Measurements from ENCODE around the gene ANP32E. TPM values are rescaled to one million over a fixed set of nuclear protein-coding genes. Genes with fewer than 3 reads are reported as not detected.

The ANP32E gene
- total and polyA plus RNA-seq, 2 of the 13 experiments (the other 11 are each of a cell fraction or from before 2014, with no cell fraction given) = 10.3 to 53.0 TPM

DNA sequence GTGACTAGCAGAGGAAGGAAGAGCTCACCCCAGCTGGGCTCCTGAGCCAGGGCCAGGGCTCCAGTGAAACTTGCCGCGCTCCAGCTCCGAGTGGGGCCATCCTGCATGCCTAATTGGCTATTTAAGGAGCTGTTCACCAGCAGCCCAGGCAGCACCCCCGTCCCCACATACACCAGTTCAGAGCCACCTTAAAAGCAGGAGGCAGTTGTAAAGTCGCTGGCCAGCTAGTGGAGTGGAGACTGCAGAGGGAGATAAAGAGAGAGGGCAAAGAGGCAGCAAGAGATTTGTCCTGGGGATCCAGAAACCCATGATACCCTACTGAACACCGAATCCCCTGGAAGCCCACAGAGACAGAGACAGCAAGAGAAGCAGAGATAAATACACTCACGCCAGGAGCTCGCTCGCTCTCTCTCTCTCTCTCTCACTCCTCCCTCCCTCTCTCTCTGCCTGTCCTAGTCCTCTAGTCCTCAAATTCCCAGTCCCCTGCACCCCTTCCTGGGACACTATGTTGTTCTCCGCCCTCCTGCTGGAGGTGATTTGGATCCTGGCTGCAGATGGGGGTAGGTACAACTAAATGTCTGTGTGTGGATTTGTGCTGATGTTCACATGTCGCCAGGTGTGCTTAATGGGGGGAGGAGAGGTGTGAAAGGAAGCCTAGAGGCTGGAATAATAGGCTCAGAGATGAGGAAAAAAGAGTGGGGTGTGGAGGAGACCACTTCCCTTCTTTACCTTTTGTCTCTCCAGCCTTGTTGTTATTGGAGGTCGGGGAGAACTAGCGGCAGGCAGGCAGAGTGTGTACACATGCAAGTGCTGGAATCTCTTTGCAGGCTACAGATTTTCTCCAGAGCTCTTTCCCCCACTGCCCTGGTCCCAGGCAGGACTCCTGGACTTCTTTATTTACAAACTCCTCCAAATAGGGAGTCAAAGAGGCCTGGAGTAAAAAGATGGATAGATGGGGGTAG is 22.0 kb upstream of the ANP32E start, which contains the start of gene CA14 (continued):
- TF ChIP-seq ZSCAN22 (CRISPR knock-in tag; IDR thresholded peaks at IDR 0.05) (0 out of 2 replicates have a peak, but pooled peaks have one; percentile 29), XBP1 (CRISPR knock-in tag; IDR thresholded peaks at IDR 0.05) (no peak), JDP2 (CRISPR knock-in tag; IDR thresholded peaks at IDR 0.05; ENCODE audit: borderline replicate concordance) (no peak), SIN3B (IDR thresholded peaks at IDR 0.05; ENCODE audit: low read length) (0 out of 2 replicates have a peak, but pooled peaks have one; percentile 40), HMGXB4 (CRISPR knock-in tag; IDR thresholded peaks at IDR 0.05; ENCODE audit: borderline replicate concordance in 1 of 2, low read depth in 1 of 2) (0 out of 4 replicates have a peak, but pooled peaks of 1 of the 2 experiments have one; percentile 33), ZNF260 (CRISPR knock-in tag; IDR thresholded peaks at IDR 0.05; ENCODE audit: borderline replicate concordance, low read depth) (no peak), GFI1 (CRISPR knock-in tag; IDR thresholded peaks at IDR 0.05; ENCODE audit: borderline replicate concordance) (peak; percentile 53; the same call in 1 of the 2 replicates), ZFP90 (CRISPR knock-in tag; IDR thresholded peaks at IDR 0.05; ENCODE audit: borderline replicate concordance) (0 out of 2 replicates have a peak, but pooled peaks have one; percentile 58), ZNF441 (CRISPR knock-in tag; IDR thresholded peaks at IDR 0.05; ENCODE audit: borderline replicate concordance) (0 out of 2 replicates have a peak, but pooled peaks have one; percentile 11), HOXA5 (CRISPR knock-in tag; IDR thresholded peaks at IDR 0.05) (0 out of 2 replicates have a peak, but pooled peaks have one; percentile 49), TBX2 (CRISPR knock-in tag; IDR thresholded peaks at IDR 0.05; ENCODE audit: borderline replicate concordance) (peak; percentile 36; the same call in 1 of the 2 replicates), ZNF225 (CRISPR knock-in tag; IDR thresholded peaks at IDR 0.05) (no peak), ZNF782 (CRISPR knock-in tag; IDR thresholded peaks at IDR 0.05; ENCODE audit: borderline replicate concordance) (peak; percentile 29; the same call in 1 of the 2 replicates), PPARG (CRISPR knock-in tag; conservative IDR thresholded peaks at IDR 0.05) (peak; percentile 80), HMG20A (CRISPR knock-in tag; IDR thresholded peaks at IDR 0.05; ENCODE audit: borderline replicate concordance) (no peak), ZNF101 (CRISPR knock-in tag; IDR thresholded peaks at IDR 0.05; ENCODE audit: borderline replicate concordance, low read depth) (peak; percentile 36; the same call in 1 of the 2 replicates)
- TF ChIP-seq, protein P1, sequence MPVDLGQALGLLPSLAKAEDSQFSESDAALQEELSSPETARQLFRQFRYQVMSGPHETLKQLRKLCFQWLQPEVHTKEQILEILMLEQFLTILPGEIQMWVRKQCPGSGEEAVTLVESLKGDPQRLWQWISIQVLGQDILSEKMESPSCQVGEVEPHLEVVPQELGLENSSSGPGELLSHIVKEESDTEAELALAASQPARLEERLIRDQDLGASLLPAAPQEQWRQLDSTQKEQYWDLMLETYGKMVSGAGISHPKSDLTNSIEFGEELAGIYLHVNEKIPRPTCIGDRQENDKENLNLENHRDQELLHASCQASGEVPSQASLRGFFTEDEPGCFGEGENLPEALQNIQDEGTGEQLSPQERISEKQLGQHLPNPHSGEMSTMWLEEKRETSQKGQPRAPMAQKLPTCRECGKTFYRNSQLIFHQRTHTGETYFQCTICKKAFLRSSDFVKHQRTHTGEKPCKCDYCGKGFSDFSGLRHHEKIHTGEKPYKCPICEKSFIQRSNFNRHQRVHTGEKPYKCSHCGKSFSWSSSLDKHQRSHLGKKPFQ (CRISPR knock-in tag; IDR thresholded peaks at IDR 0.05; ENCODE audit: insufficient replicate concordance) = peak; percentile 36
- TF ChIP-seq, protein P2, sequence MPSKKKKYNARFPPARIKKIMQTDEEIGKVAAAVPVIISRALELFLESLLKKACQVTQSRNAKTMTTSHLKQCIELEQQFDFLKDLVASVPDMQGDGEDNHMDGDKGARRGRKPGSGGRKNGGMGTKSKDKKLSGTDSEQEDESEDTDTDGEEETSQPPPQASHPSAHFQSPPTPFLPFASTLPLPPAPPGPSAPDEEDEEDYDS (CRISPR knock-in tag; IDR thresholded peaks at IDR 0.05) = peak; percentile 71
- TF ChIP-seq, protein P3, sequence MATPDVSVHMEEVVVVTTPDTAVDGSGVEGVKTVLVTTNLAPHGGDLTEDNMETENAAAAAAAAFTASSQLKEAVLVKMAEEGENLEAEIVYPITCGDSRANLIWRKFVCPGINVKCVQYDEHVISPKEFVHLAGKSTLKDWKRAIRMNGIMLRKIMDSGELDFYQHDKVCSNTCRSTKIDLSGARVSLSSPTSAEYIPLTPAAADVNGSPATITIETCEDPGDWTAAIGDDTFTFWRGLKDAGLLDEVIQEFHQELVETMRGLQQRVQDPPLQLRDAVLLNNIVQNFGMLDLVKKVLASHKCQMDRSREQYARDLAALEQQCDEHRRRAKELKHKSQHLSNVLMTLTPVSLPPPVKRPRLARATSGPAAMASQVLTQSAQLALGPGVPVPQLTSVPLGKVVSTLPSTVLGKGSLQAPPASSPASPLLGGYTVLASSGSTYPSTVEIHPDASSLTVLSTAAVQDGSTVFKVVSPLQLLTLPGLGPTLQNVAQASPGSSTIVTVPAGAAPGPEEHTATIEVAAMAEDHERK (CRISPR knock-in tag; IDR thresholded peaks at IDR 0.05; ENCODE audit: low read depth) = no peak
- TF ChIP-seq, protein P4, sequence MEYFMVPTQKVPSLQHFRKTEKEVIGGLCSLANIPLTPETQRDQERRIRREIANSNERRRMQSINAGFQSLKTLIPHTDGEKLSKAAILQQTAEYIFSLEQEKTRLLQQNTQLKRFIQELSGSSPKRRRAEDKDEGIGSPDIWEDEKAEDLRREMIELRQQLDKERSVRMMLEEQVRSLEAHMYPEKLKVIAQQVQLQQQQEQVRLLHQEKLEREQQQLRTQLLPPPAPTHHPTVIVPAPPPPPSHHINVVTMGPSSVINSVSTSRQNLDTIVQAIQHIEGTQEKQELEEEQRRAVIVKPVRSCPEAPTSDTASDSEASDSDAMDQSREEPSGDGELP (IDR thresholded peaks at IDR 0.05; ENCODE audit: borderline replicate concordance, low read depth) = no peak; the same call in 1 of the 2 replicates
